ENCODE data around the gene PEG3.

Gene PEG3

DNA sequence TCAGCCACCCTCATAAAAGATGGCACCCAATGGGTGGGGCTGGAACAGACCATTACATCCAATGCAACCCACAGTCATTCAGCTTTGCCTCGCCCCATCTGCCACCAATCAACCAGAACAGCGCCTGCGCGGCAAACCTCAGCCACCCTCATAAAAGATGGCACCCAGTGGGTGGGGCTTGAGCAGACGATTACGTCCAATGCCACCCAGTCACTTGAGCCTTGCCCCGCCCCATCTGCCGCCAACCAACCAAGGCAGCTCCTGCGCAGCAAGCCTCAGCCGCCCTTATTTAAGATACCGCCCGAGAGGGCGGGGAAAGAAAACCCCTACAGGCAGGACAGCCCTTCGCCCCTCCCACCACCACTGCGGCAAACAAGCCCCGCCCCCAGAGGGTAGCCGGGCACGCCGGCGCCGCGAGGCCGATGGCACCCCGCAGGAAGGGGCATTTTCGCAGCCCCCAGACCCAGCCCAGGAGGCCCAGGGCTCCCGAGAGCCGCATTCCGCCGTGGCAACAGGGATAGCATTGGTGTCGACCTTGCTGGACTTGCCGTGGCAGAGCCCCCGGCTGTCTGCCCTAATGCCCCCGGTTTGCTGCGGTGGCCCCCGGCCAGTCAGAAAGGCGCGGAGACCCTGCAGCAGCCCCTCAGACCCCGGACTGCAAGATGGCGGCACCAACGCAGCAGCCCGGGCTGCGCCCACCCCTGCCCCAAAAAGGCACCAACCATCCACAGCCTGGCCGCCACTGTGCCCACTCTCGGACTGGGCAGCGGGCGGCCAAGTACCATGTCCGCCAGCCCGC, 675 bp downstream of the PEG3 start:
- in situ Hi-C loops (cut with MboI; ENCODE audit: low pct_unique_long_range_greater_than_20kb, low sequenced_read_pairs, unreplicated experiment) = no loop called here
- DNase-seq (ENCODE audit: low spot score) = no peak
- TF ChIP-seq, protein P1, sequence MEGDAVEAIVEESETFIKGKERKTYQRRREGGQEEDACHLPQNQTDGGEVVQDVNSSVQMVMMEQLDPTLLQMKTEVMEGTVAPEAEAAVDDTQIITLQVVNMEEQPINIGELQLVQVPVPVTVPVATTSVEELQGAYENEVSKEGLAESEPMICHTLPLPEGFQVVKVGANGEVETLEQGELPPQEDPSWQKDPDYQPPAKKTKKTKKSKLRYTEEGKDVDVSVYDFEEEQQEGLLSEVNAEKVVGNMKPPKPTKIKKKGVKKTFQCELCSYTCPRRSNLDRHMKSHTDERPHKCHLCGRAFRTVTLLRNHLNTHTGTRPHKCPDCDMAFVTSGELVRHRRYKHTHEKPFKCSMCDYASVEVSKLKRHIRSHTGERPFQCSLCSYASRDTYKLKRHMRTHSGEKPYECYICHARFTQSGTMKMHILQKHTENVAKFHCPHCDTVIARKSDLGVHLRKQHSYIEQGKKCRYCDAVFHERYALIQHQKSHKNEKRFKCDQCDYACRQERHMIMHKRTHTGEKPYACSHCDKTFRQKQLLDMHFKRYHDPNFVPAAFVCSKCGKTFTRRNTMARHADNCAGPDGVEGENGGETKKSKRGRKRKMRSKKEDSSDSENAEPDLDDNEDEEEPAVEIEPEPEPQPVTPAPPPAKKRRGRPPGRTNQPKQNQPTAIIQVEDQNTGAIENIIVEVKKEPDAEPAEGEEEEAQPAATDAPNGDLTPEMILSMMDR (IDR thresholded peaks at IDR 0.05; ENCODE audit: extremely low read depth, insufficient read depth, missing control alignments) = no peak

DNA sequence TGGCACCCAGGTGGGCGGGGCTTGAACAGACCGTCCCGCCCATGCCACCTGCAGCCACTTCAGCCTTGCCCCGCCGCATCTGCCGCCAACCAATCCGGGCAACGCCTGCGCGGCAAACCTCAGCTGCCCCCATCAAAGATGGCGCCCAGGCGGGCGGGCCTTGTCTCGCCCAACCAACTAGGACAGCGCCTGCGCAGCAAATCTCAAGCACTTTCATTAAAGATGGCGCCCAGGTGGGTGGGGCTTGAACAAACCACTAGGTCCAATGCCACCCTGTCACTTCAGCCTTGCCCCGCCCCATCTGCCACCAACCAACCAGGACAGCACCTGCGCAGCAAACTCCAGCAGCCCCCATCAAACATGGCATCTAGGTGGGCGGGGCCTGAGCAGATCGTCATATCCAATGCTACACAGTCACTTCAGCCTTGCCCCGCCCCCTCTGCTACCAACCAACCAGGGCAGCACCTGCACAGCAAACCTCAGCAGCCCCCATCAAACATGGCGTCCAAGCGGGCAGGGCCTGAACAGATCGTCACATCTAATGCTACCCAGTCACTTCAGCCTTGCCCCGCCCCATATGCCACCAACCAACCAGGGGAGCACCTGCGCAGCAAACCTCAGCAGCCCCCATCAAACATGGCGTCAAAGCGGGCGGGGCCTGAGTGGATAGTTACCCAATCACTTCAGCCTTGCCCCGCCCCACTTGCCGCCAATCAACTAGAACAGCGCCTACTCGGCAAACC, 1.4 kb downstream of the PEG3 start:
- DNase-seq (ENCODE audit: low spot score) = no peak

DNA sequence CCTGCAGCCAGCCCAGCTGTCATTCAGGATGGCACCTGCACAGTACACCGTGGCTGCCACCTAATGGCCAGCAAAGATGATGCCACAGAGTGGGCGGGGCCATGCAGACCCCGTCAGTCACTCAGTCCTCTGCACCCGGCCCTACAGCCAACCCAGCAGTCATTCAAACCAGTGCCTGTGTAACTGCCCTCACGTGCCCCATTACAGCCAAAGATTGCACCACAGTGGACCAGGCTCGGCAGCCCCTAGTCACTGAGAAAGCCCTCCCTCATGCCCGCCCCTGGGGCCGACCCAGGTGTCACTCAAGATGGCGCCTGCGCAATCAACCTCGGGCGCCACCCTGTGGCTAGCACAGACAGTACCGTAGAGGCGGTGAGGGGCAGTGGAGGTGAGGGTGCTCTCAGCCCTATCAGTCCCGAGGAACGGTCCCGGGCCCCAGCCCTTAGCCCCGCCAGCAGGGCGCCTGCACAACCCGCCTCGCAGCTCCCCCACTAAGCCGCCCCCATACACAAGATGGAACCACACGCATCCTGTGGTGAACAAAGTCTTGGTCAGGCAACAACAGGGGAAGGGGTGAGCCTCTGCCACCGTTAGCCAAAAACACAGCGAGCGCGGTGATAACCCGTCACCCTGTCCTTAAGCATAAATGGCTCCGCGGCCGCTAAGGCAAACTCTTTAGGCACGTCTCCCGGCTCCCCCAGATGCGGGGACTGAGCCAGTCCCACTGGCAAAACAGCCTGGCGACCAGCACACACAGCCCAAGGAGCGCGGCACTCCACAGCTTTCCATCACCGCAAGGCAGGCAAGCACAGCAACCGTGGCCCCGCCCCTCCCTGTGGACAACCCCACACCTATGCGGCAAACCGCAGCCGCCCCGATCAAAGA, 2.3 kb downstream of the PEG3 start:
- TF ChIP-seq, protein P1 (IDR thresholded peaks at IDR 0.05; ENCODE audit: extremely low read depth, insufficient read depth, missing control alignments) = no peak
- in situ Hi-C loops (cut with MboI; ENCODE audit: low pct_unique_long_range_greater_than_20kb, low sequenced_read_pairs, unreplicated experiment) = no loop called here
- peak; percentile 12 for DNase-seq (ENCODE audit: low spot score)

More for the DNA sequence above, 1.4 kb downstream of the PEG3 start:
- in situ Hi-C loops (cut with MboI; ENCODE audit: low pct_unique_long_range_greater_than_20kb, low sequenced_read_pairs, unreplicated experiment) = no loop called here
- TF ChIP-seq, protein P1 (IDR thresholded peaks at IDR 0.05; ENCODE audit: extremely low read depth, insufficient read depth, missing control alignments) = no peak

DNA sequence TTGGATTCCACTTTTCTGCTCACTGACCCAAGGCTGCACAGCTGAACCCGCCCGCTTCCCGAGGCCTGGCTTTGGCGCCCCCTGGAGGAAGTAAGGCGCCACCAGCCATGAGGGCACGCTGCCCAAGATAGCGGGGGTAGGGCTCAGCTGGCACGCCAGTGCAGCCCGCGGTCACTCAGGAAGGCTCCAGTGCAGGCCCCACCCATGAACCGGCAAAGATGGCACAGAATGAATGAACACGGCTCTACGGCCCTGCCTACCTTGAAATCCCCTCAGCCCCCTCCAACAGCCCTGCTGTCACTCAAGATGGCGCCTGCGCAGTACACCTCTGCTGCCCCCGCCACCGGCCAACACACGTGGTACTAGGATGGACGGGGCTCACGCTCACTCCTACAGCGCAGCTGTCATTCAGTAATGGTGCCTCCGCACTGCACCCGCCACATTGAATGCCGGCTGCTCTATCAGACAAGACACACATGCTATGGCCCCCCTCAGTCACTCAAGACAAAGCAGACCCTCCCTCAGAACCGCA, 3.0 kb downstream of the PEG3 start:
- in situ Hi-C loops (cut with MboI; ENCODE audit: low pct_unique_long_range_greater_than_20kb, low sequenced_read_pairs, unreplicated experiment) = no loop called here
- TF ChIP-seq, protein P1 (IDR thresholded peaks at IDR 0.05; ENCODE audit: extremely low read depth, insufficient read depth, missing control alignments) = no peak
- no peak for DNase-seq (ENCODE audit: low spot score)

DNA sequence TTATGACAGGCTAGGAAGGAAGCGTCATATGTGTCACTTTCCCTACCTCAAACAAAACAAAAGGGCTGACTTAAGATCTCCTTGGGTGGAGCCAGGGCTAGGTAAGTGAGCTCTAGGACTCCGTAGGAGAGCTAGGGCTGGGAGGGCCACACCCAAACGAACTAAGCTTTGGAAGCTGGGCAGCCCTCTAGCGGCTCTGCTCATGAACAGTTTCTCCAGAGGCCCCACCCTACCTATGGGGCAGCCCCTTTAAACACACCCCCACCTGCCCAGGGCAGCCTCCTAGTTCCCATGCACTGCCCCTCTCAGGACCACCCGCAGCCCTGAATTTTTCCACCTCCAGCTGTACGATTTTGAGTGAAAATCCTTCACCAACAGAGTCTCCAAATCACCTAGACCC, 3.5 kb downstream of the PEG3 start:
- in situ Hi-C loops (cut with MboI; ENCODE audit: low pct_unique_long_range_greater_than_20kb, low sequenced_read_pairs, unreplicated experiment) = no loop called here
- TF ChIP-seq, protein P1 (IDR thresholded peaks at IDR 0.05; ENCODE audit: extremely low read depth, insufficient read depth, missing control alignments) = no peak
- peak; percentile 18 for DNase-seq (ENCODE audit: low spot score)

DNA sequence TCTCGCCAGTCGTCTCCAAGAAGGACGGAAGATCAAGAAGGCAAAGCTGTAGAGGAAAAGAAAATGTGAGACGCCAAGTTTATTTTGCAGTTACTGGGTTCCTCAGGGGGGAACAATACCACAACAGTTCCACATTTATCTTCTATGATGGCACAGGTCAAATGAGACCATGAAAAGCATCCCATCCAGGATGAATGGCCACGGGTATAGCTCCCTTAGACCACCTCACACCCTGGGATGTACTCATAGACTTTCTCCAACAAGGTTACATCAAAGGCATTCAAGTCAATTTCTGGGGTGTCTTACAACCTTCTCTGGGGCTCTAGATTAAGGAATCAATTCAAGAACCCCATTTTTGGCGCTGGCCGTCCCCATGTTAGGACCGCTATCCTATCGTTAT, 4.5 kb downstream of the PEG3 start:
- TF ChIP-seq, protein P1 (IDR thresholded peaks at IDR 0.05; ENCODE audit: extremely low read depth, insufficient read depth, missing control alignments) = no peak
- in situ Hi-C loops (cut with MboI; ENCODE audit: low pct_unique_long_range_greater_than_20kb, low sequenced_read_pairs, unreplicated experiment) = no loop called here
- DNase-seq (ENCODE audit: low spot score) = no peak
